NCI-H2196 (cell line): ENCODE results near the gene AREL1.

Experiments
- DNase-seq: peaks from one replicate; lab custom pipeline; 2025; ENCODE audit not compliant: unreplicated experiment; lab: John Stamatoyannopoulos, UW

Gene AREL1

GRCh38 chr14:74638966-74639365 lies 73.9 kb downstream of the AREL1 start:
- DNase-seq, result no peak

GRCh38 chr14:74638066-74638465 lies 74.8 kb downstream of the AREL1 start:
- no peak for DNase-seq

GRCh38 chr14:74637178-74637550 lies 75.7 kb downstream of the AREL1 start:
- DNase-seq, result no peak

GRCh38 chr14:74636424-74637177 lies 76.3 kb downstream of the AREL1 start:
- no peak for DNase-seq

GRCh38 chr14:74635847-74636246 lies 77.0 kb downstream of the AREL1 start:
- DNase-seq, result no peak

GRCh38 chr14:74634964-74635363 lies 77.9 kb downstream of the AREL1 start:
- no peak for DNase-seq

- DNase-seq, result no peak
These were observed 78.4 kb downstream of the AREL1 start for GRCh38 chr14:74634481-74634880.

- no peak for DNase-seq
These were observed 81.8 kb downstream of the AREL1 start for GRCh38 chr14:74630881-74631690.

- DNase-seq, result no peak
These were observed 84.5 kb downstream of the AREL1 start for GRCh38 chr14:74628418-74628817.

GRCh38 chr14:74627076-74627475 lies 85.8 kb downstream of the AREL1 start:
- DNase-seq, result no peak

GRCh38 chr14:74622257-74622656 lies 90.6 kb downstream of the AREL1 start:
- DNase-seq, result no peak

- no peak for DNase-seq
These were observed 91.3 kb downstream of the AREL1 start for GRCh38 chr14:74621556-74621955.

GRCh38 chr14:74620923-74621322 lies 92.0 kb downstream of the AREL1 start:
- DNase-seq, result no peak

GRCh38 chr14:74620497-74620921 lies 92.4 kb downstream of the AREL1 start:
- no peak for DNase-seq

- DNase-seq, result no peak
These were observed 93.2 kb downstream of the AREL1 start for GRCh38 chr14:74619672-74620131.

- no peak for DNase-seq
These were observed 94.6 kb downstream of the AREL1 start for GRCh38 chr14:74618078-74618952.

GRCh38 chr14:74616996-74617700 lies 95.7 kb downstream of the AREL1 start:
- no peak for DNase-seq

- DNase-seq, result no peak
These were observed 96.4 kb downstream of the AREL1 start for GRCh38 chr14:74616507-74616906.

- DNase-seq, result no peak
These were observed 97.1 kb downstream of the AREL1 start for GRCh38 chr14:74615735-74616134.
